H1 (cell line): ENCODE data around the gene HACD4. TPM values are rescaled to one million over a fixed set of nuclear protein-coding genes. Genes with fewer than 3 reads are reported as not detected.
A peak's percentile ranks its signal among the peaks of the same experiment; 100 is the strongest.

ENCODE experiments used
- CTCF ChIA-PET: fragments of 300-600 bp; sonication (Branson Sonifier 250); formaldehyde crosslinking; loops from one replicate; lab custom pipeline; 2021; ENCODE audit not compliant: partially characterized antibody; lab: Charles Lee
- POLR2A ChIA-PET: fragments of 300-600 bp; sonication (Branson Sonifier 250); formaldehyde crosslinking; loops from one replicate; lab custom pipeline; 2021; ENCODE audit warnings: inconsistent platforms; ENCODE audit not compliant: partially characterized antibody; lab: Charles Lee
- DNase-seq, 2 experiments: peaks; one replicate each; pipeline versions ENCODE4 v3.0.0 to v3.0.0-alpha.2; 2010 to 2022; ENCODE audit warnings: low spot score in 2 of 2, low read depth in 1 of 2, mixed read lengths in 1 of 2
- FAIRE-seq: peaks from 2 replicates; lab custom pipeline; 2011; peaks lifted over from hg19 to GRCh38; lab: Jason Lieb, UNC
- H2AFZ ChIP-seq: 2 replicates; pipeline ENCODE4 v1.8.1; 2012; ENCODE audit warnings: low read length, inconsistent platforms
- H2AK5ac ChIP-seq: 2 replicates; pipeline ENCODE4 v1.6.1; 2013; ENCODE audit warnings: low read depth, low read length
- H2BK120ac ChIP-seq: replicated peaks from 2 replicates; pipeline ENCODE3; 2013; ENCODE audit warnings: low read depth, low read length, inconsistent platforms
- H2BK12ac ChIP-seq: 2 replicates; pipeline ENCODE4 v1.6.1; 2013; ENCODE audit warnings: low read depth, low read length
- H2BK15ac ChIP-seq: 2 replicates; pipeline ENCODE4 v1.6.1; 2013; ENCODE audit warnings: low read length
- H2BK20ac ChIP-seq: 2 replicates; pipeline ENCODE4 v1.6.1; 2013; ENCODE audit warnings: low read length
- H2BK5ac ChIP-seq: 2 replicates; pipeline ENCODE4 v1.6.1; 2013; ENCODE audit warnings: low read depth, low read length
- H3K14ac ChIP-seq: 2 replicates; pipeline ENCODE4 v1.6.1; 2013; ENCODE audit warnings: inconsistent platforms; ENCODE audit not compliant: insufficient read length
- H3K18ac ChIP-seq: 2 replicates; pipeline ENCODE4 v1.6.1; 2013; ENCODE audit warnings: low read length; ENCODE audit errors: extremely low read depth
- H3K23ac ChIP-seq: 2 replicates; pipeline ENCODE4 v1.6.1; 2013; ENCODE audit warnings: inconsistent platforms; ENCODE audit not compliant: insufficient read length
- H3K23me2 ChIP-seq: 2 replicates; pipeline ENCODE4 v1.6.1; 2013; ENCODE audit warnings: low read depth, low read length
- H3K27ac ChIP-seq: 2 replicates; pipeline ENCODE4 v1.6.1; 2011; ENCODE audit warnings: low read depth, low read length, inconsistent platforms
- H3K27me3 ChIP-seq, 4 experiments: replicated peaks in 1 of 4; 1 replicate in 1 of 4; 2 replicates in 3 of 4; pipeline versions ENCODE4 v1.6.1 to v1.8.1; 2011 to 2013; ENCODE audit warnings: low read length in 3 of 4, mild to moderate bottlenecking in 3 of 4, inconsistent platforms in 2 of 4, mixed read lengths in 2 of 4, moderate library complexity in 1 of 4; ENCODE audit not compliant: control insufficient read depth in 3 of 4, insufficient read depth in 3 of 4; ENCODE audit errors: extremely low read depth in 1 of 4
- H3K36me3 ChIP-seq, 4 experiments: 2 replicates each; pipeline versions ENCODE4 v1.6.1 to v1.8.1; 2011 to 2013; ENCODE audit warnings: mild to moderate bottlenecking in 4 of 4, low read length in 3 of 4, moderate library complexity in 2 of 4, control low read depth in 1 of 4, inconsistent platforms in 1 of 4; ENCODE audit not compliant: insufficient read depth in 4 of 4, control insufficient read depth in 2 of 4
- H3K4ac ChIP-seq: replicated peaks from 2 replicates; pipeline ENCODE3; 2013; ENCODE audit warnings: low read length, low read depth, mixed read lengths, inconsistent platforms; ENCODE audit not compliant: insufficient read length
- H3K4me1 ChIP-seq, 4 experiments: replicated peaks in 1 of 4; 1 replicate in 1 of 4; 2 replicates in 3 of 4; pipeline versions ENCODE4 v1.6.1 to v1.8.1; 2011 to 2013; ENCODE audit warnings: low read length in 3 of 4, inconsistent platforms in 2 of 4, mixed read lengths in 1 of 4; ENCODE audit not compliant: insufficient read depth in 4 of 4, control insufficient read depth in 3 of 4
- H3K4me2 ChIP-seq, 2 experiments: 2 replicates each; pipeline versions ENCODE4 v1.6.1 to v1.8.1; 2011 to 2013; ENCODE audit warnings: low read depth in 2 of 2, low read length in 2 of 2, control low read depth in 1 of 2, inconsistent platforms in 1 of 2, mild to moderate bottlenecking in 1 of 2; ENCODE audit not compliant: insufficient read depth in 1 of 2
- H3K4me3 ChIP-seq, 4 experiments: fragments of 200-600, 300-600 bp in 1 of 4; sonication (generic), shearing (Covaris generic), sonication (Bioruptor Twin) in 1 of 4; 2 replicates each; pipeline versions ENCODE4 v1.5.1 to v1.8.1; 2011 to 2016; ENCODE audit warnings: low read length in 4 of 4, low read depth in 3 of 4, control low read depth in 2 of 4, inconsistent platforms in 2 of 4, mild to moderate bottlenecking in 2 of 4, mixed read lengths in 1 of 4, moderate library complexity in 1 of 4; ENCODE audit not compliant: insufficient read depth in 2 of 4; ENCODE audit errors: extremely low read depth in 1 of 4
- H3K56ac ChIP-seq: replicated peaks from 2 replicates; pipeline ENCODE3; 2013; ENCODE audit warnings: low read depth, mild to moderate bottlenecking, mixed read lengths, low read length, inconsistent platforms; ENCODE audit not compliant: insufficient read length
- H3K79me1 ChIP-seq: 2 replicates; pipeline ENCODE4 v1.6.1; 2013; ENCODE audit warnings: low read depth, low read length, control low read depth
- H3K79me2 ChIP-seq, 2 experiments: 2 replicates each; pipeline versions ENCODE4 v1.6.1 to v1.8.1; 2012 to 2013; ENCODE audit warnings: low read length in 2 of 2, mild to moderate bottlenecking in 2 of 2, inconsistent platforms in 1 of 2; ENCODE audit not compliant: insufficient read depth in 2 of 2, control insufficient read depth in 1 of 2
- H3K9ac ChIP-seq, 4 experiments: replicated peaks in 1 of 4; 1 replicate in 1 of 4; 2 replicates in 3 of 4; pipeline versions ENCODE4 v1.6.1 to v1.8.1; 2011 to 2013; ENCODE audit warnings: low read depth in 3 of 4, low read length in 3 of 4, control low read depth in 2 of 4, mild to moderate bottlenecking in 2 of 4, moderate library complexity in 2 of 4, inconsistent platforms in 1 of 4; ENCODE audit errors: extremely low read depth in 1 of 4
- H3K9me3 ChIP-seq, 2 experiments: 2 replicates each; pipeline versions ENCODE4 v1.6.1 to v1.8.1; 2012 to 2013; ENCODE audit warnings: mild to moderate bottlenecking in 2 of 2, moderate library complexity in 2 of 2, control low read depth in 1 of 2, inconsistent platforms in 1 of 2, low read depth in 1 of 2, low read length in 1 of 2, mixed read lengths in 1 of 2; ENCODE audit not compliant: insufficient read depth in 2 of 2
- H4K20me1 ChIP-seq, 2 experiments: replicated peaks in 1 of 2; 2 replicates each; pipeline versions ENCODE3 to v1.8.1; 2011 to 2013; ENCODE audit warnings: inconsistent platforms in 2 of 2, low read length in 2 of 2, mild to moderate bottlenecking in 1 of 2; ENCODE audit not compliant: insufficient read depth in 2 of 2, control insufficient read depth in 1 of 2
- H4K5ac ChIP-seq: 2 replicates; pipeline ENCODE4 v1.6.1; 2013; ENCODE audit warnings: low read length, low read depth, mixed read lengths, inconsistent platforms; ENCODE audit not compliant: insufficient read length
- H4K8ac ChIP-seq: 2 replicates; pipeline ENCODE4 v1.8.0; 2013; ENCODE audit warnings: mild to moderate bottlenecking, moderate library complexity, low read length, inconsistent platforms; ENCODE audit not compliant: insufficient read depth; ENCODE audit errors: extremely low read depth
- H4K91ac ChIP-seq: replicated peaks from 2 replicates; pipeline ENCODE3; 2013; ENCODE audit warnings: low read length, mixed read lengths, inconsistent platforms; ENCODE audit not compliant: insufficient read length
- BRCA1 ChIP-seq: IDR thresholded peaks from 2 replicates; pipeline ENCODE4 v1.6.1; 2012; ENCODE audit warnings: low read depth, low read length, improper control_type of control experiment
- CEBPB ChIP-seq: IDR thresholded peaks from 2 replicates; pipeline ENCODE4 v1.6.1; 2012; ENCODE audit warnings: low read depth, low read length
- CHD1 ChIP-seq: IDR thresholded peaks from 2 replicates; pipeline ENCODE4 v1.6.1; 2012; ENCODE audit warnings: low read depth, low read length, improper control_type of control experiment
- CREB1 ChIP-seq: IDR thresholded peaks from 2 replicates; pipeline ENCODE4 v1.6.1; 2012; ENCODE audit warnings: inconsistent platforms
- MAFK ChIP-seq: IDR thresholded peaks from 2 replicates; pipeline ENCODE4 v1.6.1; 2012; ENCODE audit warnings: low read depth, mild to moderate bottlenecking, improper control_type of control experiment, low read length
- PHF8 ChIP-seq: fragments of 200-600 bp; sonication (generic); conservative IDR thresholded peaks from 2 replicates; pipeline ENCODE4 v1.7.1; 2012; ENCODE audit warnings: low read depth, mild to moderate bottlenecking, inconsistent platforms, low read length, moderate library complexity
- POLR2AphosphoS5 ChIP-seq: IDR thresholded peaks from 2 replicates; pipeline ENCODE4 v1.6.1; 2011; ENCODE audit warnings: low read depth, low read length
- SIX5 ChIP-seq: IDR thresholded peaks from 2 replicates; pipeline ENCODE4 v1.6.1; 2011; ENCODE audit warnings: mild to moderate bottlenecking, low read depth, low read length
- SP4 ChIP-seq: IDR thresholded peaks from 2 replicates; pipeline ENCODE4 v1.6.1; 2012; ENCODE audit warnings: low read length, inconsistent platforms
- TBP ChIP-seq: IDR thresholded peaks from 2 replicates; pipeline ENCODE4 v1.6.1; 2011; ENCODE audit warnings: low read depth, low read length, improper control_type of control experiment
- TEAD4 ChIP-seq: IDR thresholded peaks from 2 replicates; pipeline ENCODE4 v1.6.1; 2012; ENCODE audit warnings: low read depth, low read length, inconsistent platforms, mixed read lengths
- ZNF274 ChIP-seq: IDR thresholded peaks from 2 replicates; pipeline ENCODE4 v1.7.0; 2012; ENCODE audit warnings: low read length, borderline replicate concordance; ENCODE audit errors: extremely low read depth
- WGBS, 2 experiments: shearing (Covaris generic) in 1 of 2; methylation state at CpG; one replicate each; pipeline versions ENCODE4 v1.1.6 to v1.1.7; 2013 to 2015; ENCODE audit warnings: low lambda C conversion rate in 2 of 2, mixed read lengths in 2 of 2, inconsistent platforms in 1 of 2, low coverage in 1 of 2, missing lambda C conversion rate in 1 of 2; ENCODE audit not compliant: insufficient replicate concordance in 2 of 2, insufficient coverage in 1 of 2, insufficient read length in 1 of 2; ENCODE audit errors: extremely low coverage in 1 of 2, missing lambda C conversion rate in 1 of 2; 5-methylcytosine and 5-hydroxymethylcytosine counted together
- polyA plus RNA-seq, 7 experiments: library from polyadenylated mRNA; depleted of rRNA in 3 of 7; stranded (reverse) in 5 of 7; unstranded in 2 of 7; fragments of >200 nt in 5 of 7; fragments of 200-250 nt in 2 of 7; gene quantifications; 1 replicate in 5 of 7; 2 replicates in 1 of 7; 4 replicates in 1 of 7; pipeline versions ENCODE4 v1.2.1 to v1.2.3, GENCODE V29; 2011 to 2013; ENCODE audit warnings: missing spikeins in 2 of 7, mixed read lengths in 2 of 7
- total RNA-seq: library from RNA; stranded (reverse); fragmentation: NEBNext Ultra II Directional; extraction: Animal tissue kit (Norgen Biotek cat#: 25700); gene quantifications from 2 replicates; pipeline ENCODE4 v1.2.1, GENCODE V29; 2021

HACD4 gene
- total and polyA plus RNA-seq, 2 of the 8 experiments (the other 6 are each of a cell fraction or from before 2014, with no cell fraction given), result 0.65 to 0.86 TPM

DNA sequence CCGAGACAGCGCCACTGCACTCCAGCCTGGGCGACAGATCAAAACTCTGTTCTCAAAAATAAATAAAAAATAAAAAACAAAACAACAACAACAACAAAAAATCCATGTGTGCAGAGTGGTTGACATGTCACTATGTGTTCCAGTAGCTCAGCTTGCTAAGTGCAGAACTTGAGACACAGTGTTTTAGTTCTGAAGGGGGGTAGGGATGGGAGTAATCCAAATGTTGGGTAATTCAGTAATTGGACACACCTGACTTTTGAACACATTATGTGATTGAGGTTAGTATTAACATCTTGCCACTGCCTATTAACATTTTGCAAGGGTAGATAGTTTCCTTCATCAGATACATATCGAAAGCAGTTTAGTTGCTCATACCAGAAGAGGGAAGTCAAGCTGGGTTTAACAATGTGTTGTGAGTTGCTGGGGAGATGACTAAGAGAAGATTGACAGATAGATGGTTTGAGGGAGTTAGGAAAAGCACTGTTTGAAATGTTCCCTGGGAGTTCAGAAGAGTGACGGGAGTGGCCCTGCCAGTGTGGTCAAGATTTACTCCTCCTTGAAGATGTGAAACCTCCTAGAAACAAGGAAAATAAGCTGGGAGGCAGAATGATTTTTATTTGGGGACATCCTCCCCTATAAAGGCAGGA is 928 bp downstream of the HACD4 start:
- POLR2A ChIA-PET, result interaction anchor here (0.7 to 2.1 kb wide), 6 partner anchors 10 to 372 kb away, joined by 3 to 8 read pairs (median 3); no protein-coding TSS in a partner anchor
- H3K18ac ChIP-seq, result no peak overlapping the region
- H3K56ac ChIP-seq, result no peak overlapping the region
- no peak overlapping the region for H3K27ac ChIP-seq
- no peak overlapping the region for H2BK120ac ChIP-seq
- H3K23me2 ChIP-seq, result peaks cover 3% of the 10 kb centered on the region; the same call in 1 of the 2 replicates
- CTCF ChIA-PET, result interaction anchor here (0.7 to 1.7 kb wide), 7 partner anchors 11 to 709 kb away, joined by 3 to 4 read pairs (median 4); no protein-coding TSS in a partner anchor
- no peak overlapping the region for H3K14ac ChIP-seq
- no peak overlapping the region for H2BK15ac ChIP-seq
- H3K4me2 ChIP-seq, result peak overlapping the region; percentile 79 to 87
- no peaks in the 10 kb centered on the region for H3K9me3 ChIP-seq
- no peak overlapping the region for H3K9ac ChIP-seq
- DNase-seq, result no peak
- peaks cover 0 to 7% (median 4%) of the 10 kb centered on the region in 4 experiments; a peak in 3 of 7 replicates for H3K4me1 ChIP-seq
- peak overlapping the region in 3 of 4 experiments; percentile 42 to 56 (median 42); a peak in 3 of 8 replicates for H3K4me3 ChIP-seq
- no peak overlapping the region for H2AFZ ChIP-seq
- H3K79me1 ChIP-seq, result no peaks in the 10 kb centered on the region
- H3K36me3 ChIP-seq, result no peaks in the 10 kb centered on the region
- H2BK20ac ChIP-seq, result no peak overlapping the region
- H3K27me3 ChIP-seq, result peaks cover 0 to 11% (median 5%) of the 10 kb centered on the region in 4 experiments; a peak in 5 of 7 replicates
- no peak overlapping the region for H4K5ac ChIP-seq
- no peak overlapping the region for H4K8ac ChIP-seq
- WGBS, 2 experiments, result 82% methylated on average over 5 of the region's 5 CpGs; no CpG with 5 or more reads in 1 of the 2 experiments
- no peak overlapping the region for H2BK5ac ChIP-seq
- H4K91ac ChIP-seq, result no peak overlapping the region
- no peaks in the 10 kb centered on the region for H4K20me1 ChIP-seq
- peak; percentile 13 for FAIRE-seq
- no peak for TF ChIP-seq TEAD4
- no peak for TF ChIP-seq SIX5
- TF ChIP-seq PHF8, result no peak
- TF ChIP-seq POLR2AphosphoS5, result no peak
- no peak for TF ChIP-seq TBP
- TF ChIP-seq CEBPB, result no peak
- no peak for TF ChIP-seq CHD1
- TF ChIP-seq ZNF274, result no peak
- no peak for TF ChIP-seq SP4
- no peak for TF ChIP-seq CREB1
- no peak for TF ChIP-seq MAFK
- TF ChIP-seq BRCA1, result no peak
- no peak overlapping the region for H2BK12ac ChIP-seq
- no peak overlapping the region for H3K23ac ChIP-seq
- no peaks in the 10 kb centered on the region for H3K79me2 ChIP-seq
- H3K4ac ChIP-seq, result no peak overlapping the region
- no peak overlapping the region for H2AK5ac ChIP-seq
